Subcutaneous adipose tissue (tissue), 4 donors: Measurements from ENCODE around the gene CADM2. TPM values are rescaled to one million over a fixed set of nuclear protein-coding genes. Genes with fewer than 3 reads are reported as not detected.

Experiments
- CTCF ChIP-seq: fragments of 450-650 bp; IDR thresholded peaks from one replicate; pipeline ENCODE4 v1.5.1; 2016; ENCODE audit warnings: low read depth, mild to moderate bottlenecking, control low read depth, antibody characterized with exemption, moderate library complexity
- total RNA-seq, 4 donors: library from RNA; depleted of rRNA; stranded (reverse); fragments of >200 nt; gene quantifications; one replicate each; pipeline ENCODE4 v1.1.0, GENCODE V29; 2016

The CADM2 gene
- total RNA-seq, 4 donors from 2014 or later, result 1.0 to 19.8 (median 4.4) TPM

- no peak for TF ChIP-seq CTCF
These were observed 824.5 kb downstream of the CADM2 start for GRCh38 chr3:85783291-85783690.

- no peak for TF ChIP-seq CTCF
These were observed 827.0 kb downstream of the CADM2 start for GRCh38 chr3:85785766-85786165.

- no peak for TF ChIP-seq CTCF
These were observed 831.7 kb downstream of the CADM2 start for GRCh38 chr3:85790445-85791030.

- no peak for TF ChIP-seq CTCF
These were observed 837.4 kb downstream of the CADM2 start for GRCh38 chr3:85796140-85796539.

- TF ChIP-seq CTCF, result no peak
These were observed 841.9 kb downstream of the CADM2 start for GRCh38 chr3:85800676-85801075.

GRCh38 chr3:85801955-85802354 is 843.2 kb downstream of the CADM2 start:
- TF ChIP-seq CTCF, result no peak

- TF ChIP-seq CTCF, result no peak
These were observed 850.0 kb downstream of the CADM2 start for GRCh38 chr3:85808755-85809154.
